Measurements from ENCODE around the gene SLAMF1. TPM values are rescaled to one million over a fixed set of nuclear protein-coding genes. Genes with fewer than 3 reads are reported as not detected.

Gene SLAMF1
- total and polyA plus RNA-seq, 4 donors: 0.39 to 27.0 (median 1.5) TPM

GRCh38 chr1:160670701-160671100 is 23.9 kb upstream of the SLAMF1 start:
- no peak for TF ChIP-seq CTCF (IDR thresholded peaks at IDR 0.05; ENCODE audit: control extremely low read depth, extremely low read depth)
- no peak overlapping the region for H3K27ac ChIP-seq (ENCODE audit: low read depth in 1 of 2, low read length in 1 of 2)
- no peak overlapping the region for H3K4me3 ChIP-seq
- no peaks in the 10 kb centered on the region for H3K36me3 ChIP-seq (ENCODE audit: control insufficient read depth in 4 of 4, insufficient read depth in 4 of 4, low read length in 4 of 4)
- WGBS, 2 donors: 90 to 91% methylated on average over 4 of the region's 4 CpGs
- H3K27me3 ChIP-seq (ENCODE audit: control insufficient read depth in 3 of 3, insufficient read depth in 3 of 3, low read length in 2 of 3): no peaks in the 10 kb centered on the region
- no peak for DNase-seq
- peaks cover 0 to 5% (median 0%) of the 10 kb centered on the region in 5 donors for H3K4me1 ChIP-seq (ENCODE audit: control insufficient read depth in 5 of 5, insufficient read depth in 5 of 5, low read length in 5 of 5)
- H3K9me3 ChIP-seq (ENCODE audit: control insufficient read depth in 4 of 4, insufficient read depth in 3 of 4, low read length in 3 of 4): peaks cover 0 to 3% (median 0%) of the 10 kb centered on the region in 4 donors
- ATAC-seq (ENCODE audit: insufficient read depth, low FRiP score): no peak
- H3K9ac ChIP-seq (ENCODE audit: insufficient read depth in 1 of 2, low read length in 2 of 2): no peak overlapping the region

- H3K36me3 ChIP-seq (ENCODE audit: control insufficient read depth in 4 of 4, insufficient read depth in 4 of 4, low read length in 4 of 4): no peaks in the 10 kb centered on the region
- peaks cover 0 to 3% (median 0%) of the 10 kb centered on the region in 4 donors for H3K9me3 ChIP-seq (ENCODE audit: control insufficient read depth in 4 of 4, insufficient read depth in 3 of 4, low read length in 3 of 4)
- H3K4me1 ChIP-seq (ENCODE audit: control insufficient read depth in 5 of 5, insufficient read depth in 5 of 5, low read length in 5 of 5): peaks cover 0 to 5% (median 0%) of the 10 kb centered on the region in 5 donors
- DNase-seq (no peak), ATAC-seq (ENCODE audit: insufficient read depth, low FRiP score) (no peak)
- H3K27me3 ChIP-seq (ENCODE audit: control insufficient read depth in 3 of 3, insufficient read depth in 3 of 3, low read length in 2 of 3): no peaks in the 10 kb centered on the region
- no peak overlapping the region for H3K27ac ChIP-seq (ENCODE audit: low read depth in 1 of 2, low read length in 1 of 2)
- H3K9ac ChIP-seq (ENCODE audit: insufficient read depth in 1 of 2, low read length in 2 of 2): no peak overlapping the region
- H3K4me3 ChIP-seq: no peak overlapping the region
- WGBS, 2 donors: 95 to 97% methylated on average over 20 of the region's 20 CpGs
- no peak for TF ChIP-seq CTCF (IDR thresholded peaks at IDR 0.05; ENCODE audit: control extremely low read depth, extremely low read depth)
These were observed 23.0 kb upstream of the SLAMF1 start for GRCh38 chr1:160669802-160670201.

- no peaks in the 10 kb centered on the region for H3K27me3 ChIP-seq (ENCODE audit: control insufficient read depth in 3 of 3, insufficient read depth in 3 of 3, low read length in 2 of 3)
- H3K27ac ChIP-seq (ENCODE audit: low read depth in 1 of 2, low read length in 1 of 2): no peak overlapping the region
- no peak for TF ChIP-seq CTCF (IDR thresholded peaks at IDR 0.05; ENCODE audit: control extremely low read depth, extremely low read depth)
- H3K9me3 ChIP-seq (ENCODE audit: control insufficient read depth in 4 of 4, insufficient read depth in 3 of 4, low read length in 3 of 4): peaks cover 0 to 3% (median 0%) of the 10 kb centered on the region in 4 donors
- H3K4me1 ChIP-seq (ENCODE audit: control insufficient read depth in 5 of 5, insufficient read depth in 5 of 5, low read length in 5 of 5): peaks cover 0 to 4% (median 0%) of the 10 kb centered on the region in 5 donors
- no peak overlapping the region for H3K9ac ChIP-seq (ENCODE audit: insufficient read depth in 1 of 2, low read length in 2 of 2)
- no peaks in the 10 kb centered on the region for H3K36me3 ChIP-seq (ENCODE audit: control insufficient read depth in 4 of 4, insufficient read depth in 4 of 4, low read length in 4 of 4)
- H3K4me3 ChIP-seq: no peak overlapping the region
- ATAC-seq (ENCODE audit: insufficient read depth, low FRiP score): no peak
- no peak for DNase-seq
These were observed 22.4 kb upstream of the SLAMF1 start for GRCh38 chr1:160669276-160669675.

- no peak overlapping the region for H3K9ac ChIP-seq (ENCODE audit: insufficient read depth in 1 of 2, low read length in 2 of 2)
- ATAC-seq (ENCODE audit: insufficient read depth, low FRiP score) (no peak), DNase-seq (no peak)
- 96% methylated on average over 2 of the region's 2 CpGs for WGBS, 2 donors
- TF ChIP-seq CTCF (IDR thresholded peaks at IDR 0.05; ENCODE audit: control extremely low read depth, extremely low read depth): no peak
- H3K4me3 ChIP-seq: no peak overlapping the region
- H3K9me3 ChIP-seq (ENCODE audit: control insufficient read depth in 4 of 4, insufficient read depth in 3 of 4, low read length in 3 of 4): peaks cover 0 to 3% (median 0%) of the 10 kb centered on the region in 4 donors
- no peaks in the 10 kb centered on the region for H3K36me3 ChIP-seq (ENCODE audit: control insufficient read depth in 4 of 4, insufficient read depth in 4 of 4, low read length in 4 of 4)
- peaks cover 0 to 6% (median 0%) of the 10 kb centered on the region in 5 donors for H3K4me1 ChIP-seq (ENCODE audit: control insufficient read depth in 5 of 5, insufficient read depth in 5 of 5, low read length in 5 of 5)
- H3K27me3 ChIP-seq (ENCODE audit: control insufficient read depth in 3 of 3, insufficient read depth in 3 of 3, low read length in 2 of 3): no peaks in the 10 kb centered on the region
- H3K27ac ChIP-seq (ENCODE audit: low read depth in 1 of 2, low read length in 1 of 2): no peak overlapping the region
These were observed 21.1 kb upstream of the SLAMF1 start for GRCh38 chr1:160667896-160668295.
